HG03108 (cell line): Measurements from ENCODE around the gene FYN.
"Not testable (repeated sequence)": the region's sequence is repeated elsewhere in the genome, so short reads cannot be mapped to it uniquely, and the experiment has no call there.

Experiments used
- ATAC-seq: cut with Tn5 transposase; IDR thresholded peaks from one replicate; pipeline ENCODE4 v1.9.1; 2021; ENCODE audit warnings: moderate library complexity; ENCODE audit not compliant: unreplicated experiment

FYN gene

GRCh38 chr6:111639266-111639665 is 234.0 kb downstream of the FYN start:
- ATAC-seq: no peak

DNA sequence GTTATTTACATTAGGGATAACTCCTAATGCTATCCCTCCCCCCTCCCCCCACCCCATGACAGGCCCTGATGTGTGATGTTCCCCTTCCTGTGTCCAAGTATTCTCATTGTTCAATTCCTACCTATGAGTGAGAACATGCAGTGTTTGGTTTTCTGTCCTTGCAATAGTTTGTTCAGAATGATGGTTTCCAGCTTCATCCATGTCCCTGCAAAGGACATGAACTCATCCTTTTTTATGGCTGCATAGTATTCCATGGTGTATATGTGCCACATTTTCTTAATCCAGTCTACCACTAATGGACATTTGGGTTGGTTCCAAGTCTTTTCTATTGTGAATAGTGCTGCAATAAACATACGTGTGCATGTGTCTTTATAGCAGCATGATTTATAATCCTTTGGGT is 238.3 kb downstream of the FYN start:
- not testable (repeated sequence) for ATAC-seq

DNA sequence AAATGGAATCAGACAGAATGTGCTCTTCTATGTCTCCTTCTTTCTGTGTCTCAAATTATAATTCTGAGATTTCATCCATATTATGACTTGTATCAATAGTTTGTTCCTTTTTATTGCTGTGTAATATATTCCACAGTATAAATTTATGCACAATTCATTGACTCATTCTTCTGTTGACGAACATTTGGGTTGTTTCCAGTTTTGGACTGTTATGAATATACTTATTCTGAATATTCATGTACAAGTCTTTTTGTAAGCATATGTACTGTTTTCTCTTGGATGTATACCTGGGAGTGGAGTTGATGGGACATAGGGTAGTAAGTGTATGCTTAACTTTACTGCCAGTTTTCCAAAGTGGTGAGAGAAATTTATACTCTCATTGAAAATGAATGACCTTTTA is 239.4 kb downstream of the FYN start:
- ATAC-seq: no peak

GRCh38 chr6:111632468-111633247 is 240.6 kb downstream of the FYN start:
- no peak for ATAC-seq

DNA sequence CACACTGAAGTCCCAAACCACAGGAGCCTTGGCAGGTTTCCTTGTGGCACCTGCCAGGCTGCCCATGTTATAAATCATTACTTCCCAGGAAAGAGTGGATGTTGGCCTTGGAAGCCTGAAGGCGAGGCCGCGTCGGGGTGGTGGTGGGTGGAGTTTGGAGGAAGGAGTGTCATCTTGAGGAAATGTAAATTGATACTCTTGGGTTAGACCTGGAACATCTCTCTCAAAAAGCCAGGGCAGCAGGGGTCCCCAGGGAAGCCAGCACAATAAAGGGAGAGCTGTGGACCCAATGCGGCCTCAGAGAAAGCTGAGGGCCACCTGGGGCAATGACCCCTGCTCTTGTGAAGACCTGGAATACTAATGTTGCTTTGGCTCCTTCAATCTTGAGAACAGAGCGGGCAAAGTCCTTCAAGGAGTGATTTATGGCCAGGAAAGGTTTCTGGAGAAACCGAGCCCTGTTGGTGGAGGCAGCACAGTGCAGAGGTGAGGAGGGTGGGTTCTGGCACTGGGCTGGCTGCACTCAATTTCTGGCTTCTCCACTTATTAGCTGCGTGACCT is 241.3 kb downstream of the FYN start:
- no peak for ATAC-seq

DNA sequence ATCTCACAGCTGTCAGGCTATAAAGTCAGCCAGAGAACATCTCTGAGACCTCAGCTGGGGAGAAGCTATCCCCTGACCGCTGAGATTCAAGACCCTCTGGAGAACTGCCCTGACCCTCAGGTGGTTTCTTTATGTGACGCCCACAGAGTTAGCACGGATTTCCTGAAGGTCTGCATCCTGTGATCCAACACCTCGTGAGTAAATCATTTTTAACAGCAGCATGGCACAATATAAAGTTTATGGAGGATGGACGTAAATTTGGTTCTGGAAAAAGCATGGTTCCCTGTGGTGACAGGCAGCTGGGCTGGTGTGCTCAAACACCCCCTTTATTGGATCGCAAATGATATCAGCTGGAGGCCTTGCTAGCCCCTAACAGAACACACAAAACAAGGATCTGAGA is 242.2 kb downstream of the FYN start:
- ATAC-seq: no peak

DNA sequence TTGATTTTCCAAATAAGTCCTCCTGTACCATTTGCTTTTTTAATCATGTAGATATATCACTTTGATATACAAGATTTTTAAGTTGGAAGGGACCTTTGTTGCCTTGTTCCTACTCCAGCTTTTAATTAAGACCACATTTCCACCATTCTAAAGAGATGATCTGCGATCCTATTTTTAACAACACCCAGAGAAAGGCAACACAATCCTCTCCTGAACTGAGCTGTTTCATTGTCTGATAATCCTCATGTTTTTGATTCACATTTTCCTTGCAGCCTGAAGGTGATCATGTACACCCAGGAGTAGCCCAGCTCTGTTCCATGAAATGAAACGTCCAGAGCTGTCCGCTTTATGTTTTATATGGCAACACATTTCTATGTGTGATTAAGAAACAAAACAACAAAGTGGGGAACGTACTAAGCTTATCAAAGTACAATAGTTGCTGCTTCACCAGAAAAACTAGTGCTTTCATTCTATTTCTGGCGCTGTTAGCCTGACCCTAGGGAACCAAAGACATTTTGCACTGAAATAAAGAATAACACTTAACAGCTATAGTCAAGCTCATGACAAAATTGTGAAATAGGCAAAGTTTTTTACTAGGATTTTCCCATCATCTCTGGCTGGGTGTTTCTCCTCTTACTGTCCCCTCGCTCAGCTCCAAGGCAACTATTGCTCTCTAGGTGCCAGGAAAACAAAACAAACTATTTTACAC is 245.0 kb downstream of the FYN start:
- no peak for ATAC-seq

DNA sequence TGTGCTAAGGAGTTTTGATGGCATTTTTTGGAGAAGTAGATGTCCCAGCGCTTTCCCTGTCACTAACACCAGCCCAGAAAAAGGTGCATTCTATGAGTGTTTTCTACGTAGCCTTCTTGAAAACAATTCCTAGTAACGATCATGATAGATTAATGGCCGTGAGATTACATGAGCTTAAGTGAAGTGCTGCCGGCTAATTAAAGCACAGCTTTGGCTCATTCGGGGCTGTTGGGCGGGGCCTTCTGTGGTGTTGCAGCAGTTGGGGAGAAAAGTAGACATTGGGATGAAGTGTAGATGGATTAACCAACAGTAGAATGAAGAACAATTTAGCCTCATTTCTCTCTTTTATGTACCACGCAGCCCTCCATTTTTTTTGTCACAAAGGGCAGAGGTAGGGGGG is 246.8 kb downstream of the FYN start:
- ATAC-seq: no peak

- ATAC-seq: no peak
Observed at GRCh38 chr6:111625461-111626391, 247.5 kb downstream of the FYN start.

- no peak for ATAC-seq
Observed at GRCh38 chr6:111625099-111625416, 248.2 kb downstream of the FYN start.

- ATAC-seq: no peak
Observed at GRCh38 chr6:111624401-111625098, 248.7 kb downstream of the FYN start.

DNA sequence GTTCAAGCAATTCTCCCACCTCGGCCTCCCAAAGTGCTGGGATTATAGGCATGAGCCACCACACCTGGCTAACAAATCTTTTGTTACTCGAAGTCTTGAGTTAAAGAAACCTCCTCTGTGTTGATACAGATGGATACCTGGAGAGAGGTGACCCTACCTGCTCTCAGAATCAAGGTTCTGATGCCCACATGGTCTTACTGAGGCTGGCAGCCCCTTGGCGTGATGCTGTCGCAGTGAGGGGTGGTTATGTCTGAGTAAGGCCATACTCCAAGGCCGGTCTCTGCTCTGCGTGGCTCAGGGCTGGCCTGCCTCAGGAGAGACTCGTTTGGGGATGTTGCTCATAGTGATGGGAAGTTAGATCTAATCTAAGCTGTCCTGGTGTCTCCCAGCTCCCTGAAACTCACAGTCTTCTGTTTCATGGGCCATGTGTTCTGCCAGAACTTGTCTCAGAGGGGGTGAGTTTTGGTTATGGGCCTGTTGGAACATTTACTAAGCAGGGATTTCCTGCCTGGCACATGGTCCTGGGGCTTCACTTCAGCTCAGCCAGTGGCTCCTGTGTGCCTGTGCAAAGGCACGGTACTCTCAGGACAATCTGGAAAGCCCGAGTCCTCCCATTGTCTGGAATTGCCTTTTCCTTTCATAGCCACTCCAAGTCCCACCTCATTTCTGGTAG is 250.1 kb downstream of the FYN start:
- no peak for ATAC-seq

DNA sequence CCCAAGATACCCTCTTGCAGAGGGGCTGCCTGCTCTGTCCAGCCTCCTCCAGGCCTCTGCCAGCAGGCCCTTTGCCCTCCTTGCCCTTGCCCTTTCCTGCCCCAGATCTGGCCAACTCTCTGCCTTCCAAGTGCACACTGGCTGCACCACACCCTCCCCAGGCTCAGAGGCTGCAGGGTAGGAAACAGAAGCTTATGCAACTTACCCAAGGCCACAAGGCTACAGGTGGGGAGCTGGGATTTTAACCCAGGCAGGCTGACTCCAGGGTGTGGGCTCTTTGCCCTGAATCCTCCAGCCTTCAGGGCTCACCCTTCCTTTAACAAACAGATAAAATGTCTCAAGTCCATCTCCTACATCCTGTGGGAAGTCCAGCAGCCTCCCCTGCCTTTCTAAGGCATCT is 253.1 kb downstream of the FYN start:
- ATAC-seq: no peak

DNA sequence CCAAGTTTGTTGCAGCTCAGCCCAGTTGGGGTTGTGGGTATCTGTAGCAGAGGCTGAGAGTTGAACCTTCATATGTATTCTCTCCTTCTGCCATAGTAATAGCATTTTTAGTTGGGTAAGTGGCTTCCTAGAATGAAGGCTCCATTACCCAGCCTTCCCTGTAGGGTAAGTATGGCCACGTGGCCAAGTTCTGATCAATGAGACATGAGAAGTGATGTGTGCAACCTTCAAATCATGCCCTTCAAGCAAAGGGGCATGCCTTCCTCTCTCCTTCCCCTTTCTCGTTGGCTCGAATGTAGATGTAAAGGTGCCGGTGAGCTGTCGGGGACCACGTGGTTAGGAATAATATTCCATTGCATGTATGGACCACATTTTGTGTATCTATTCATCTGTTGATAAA is 254.8 kb downstream of the FYN start:
- ATAC-seq: no peak

GRCh38 chr6:111617149-111617548 is 256.1 kb downstream of the FYN start:
- no peak for ATAC-seq

DNA sequence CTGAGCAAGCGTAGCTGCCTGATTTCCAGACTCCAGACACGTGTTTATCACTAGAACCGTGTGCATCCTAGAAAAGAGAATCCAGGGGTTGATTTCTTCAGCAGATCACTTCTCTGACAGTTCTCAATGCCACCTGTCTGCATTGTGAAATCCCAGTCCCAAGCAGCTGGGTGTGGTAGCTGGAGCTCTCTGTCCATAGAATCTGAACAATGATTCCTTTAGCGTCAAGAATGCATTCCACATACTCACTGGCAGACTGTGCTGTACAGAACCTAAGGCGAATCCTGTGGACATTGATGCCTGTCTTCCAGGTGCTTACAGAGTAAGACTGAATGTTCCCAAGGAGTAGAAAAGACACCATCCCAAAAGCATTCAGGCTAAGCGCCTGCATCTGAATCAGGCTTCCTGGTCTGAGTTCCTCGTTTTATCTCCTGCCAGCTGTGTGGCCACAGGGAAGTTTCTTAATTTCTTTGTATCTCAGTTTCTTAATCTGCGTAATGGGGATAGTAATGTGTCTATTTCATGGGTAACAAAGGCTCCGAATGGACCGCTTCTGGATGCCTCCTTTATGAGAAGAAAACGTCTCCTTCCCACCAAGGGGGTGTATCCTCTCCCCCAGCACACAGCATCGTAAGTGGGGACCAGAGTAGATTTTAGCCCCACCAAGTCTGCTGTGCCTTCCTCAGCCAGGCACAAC is 257.2 kb downstream of the FYN start:
- ATAC-seq: no peak

DNA sequence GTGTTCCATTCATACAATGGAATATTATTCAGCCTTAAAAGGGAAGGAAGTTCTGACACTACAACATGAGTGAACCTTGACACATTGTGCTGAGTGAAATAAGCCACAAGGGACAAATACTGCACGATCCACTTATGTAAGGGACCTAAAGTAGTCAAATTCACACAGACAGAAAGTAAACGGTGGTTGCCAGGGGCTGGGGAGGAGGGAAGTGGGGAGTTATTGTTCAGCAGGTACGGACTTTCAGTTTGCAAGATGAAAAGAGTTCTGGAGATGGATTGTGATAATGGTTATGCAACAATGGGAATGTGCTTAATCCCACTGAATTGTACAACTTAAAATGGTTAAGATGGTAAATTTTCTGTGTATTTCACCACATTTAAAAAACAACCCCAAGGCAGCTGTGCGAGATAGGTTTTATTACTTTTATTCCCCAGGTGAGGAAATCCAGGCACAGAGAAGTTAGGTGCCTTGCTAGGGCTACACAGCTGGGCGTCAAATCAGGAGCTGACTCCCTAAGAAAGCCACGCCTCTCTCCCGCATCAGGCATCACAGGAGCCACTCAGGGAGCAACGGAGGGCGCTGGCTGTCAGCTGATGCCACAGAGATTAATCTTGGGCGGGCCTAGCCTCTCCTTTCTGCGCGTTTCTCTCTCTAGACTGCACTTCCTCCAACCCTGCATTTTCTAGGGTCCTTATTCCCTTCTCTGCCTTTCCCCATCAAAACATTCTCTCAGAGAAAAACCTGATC is 258.2 kb downstream of the FYN start:
- ATAC-seq: no peak

DNA sequence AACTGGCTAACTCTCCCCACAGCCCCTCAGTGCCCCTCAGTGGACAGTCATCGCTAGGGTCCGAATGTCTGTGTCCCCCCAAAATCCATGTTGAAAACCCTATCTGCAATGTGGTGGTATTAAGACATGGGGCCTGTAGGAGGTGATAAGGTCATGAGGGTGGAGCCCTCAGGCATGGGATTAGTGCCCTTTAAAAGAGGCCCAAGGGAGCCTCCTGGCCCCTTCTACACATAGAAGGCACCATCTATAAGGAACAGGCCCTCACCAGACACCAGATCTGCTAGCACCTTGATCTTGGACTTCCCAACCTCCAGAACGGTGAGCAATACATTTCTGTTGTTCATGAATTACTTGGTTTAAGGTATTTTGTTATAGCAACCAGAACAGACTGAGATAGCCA is 260.9 kb downstream of the FYN start:
- no peak for ATAC-seq
